ENCODE results near the gene NENF.

- TF ChIP-seq, protein P1, sequence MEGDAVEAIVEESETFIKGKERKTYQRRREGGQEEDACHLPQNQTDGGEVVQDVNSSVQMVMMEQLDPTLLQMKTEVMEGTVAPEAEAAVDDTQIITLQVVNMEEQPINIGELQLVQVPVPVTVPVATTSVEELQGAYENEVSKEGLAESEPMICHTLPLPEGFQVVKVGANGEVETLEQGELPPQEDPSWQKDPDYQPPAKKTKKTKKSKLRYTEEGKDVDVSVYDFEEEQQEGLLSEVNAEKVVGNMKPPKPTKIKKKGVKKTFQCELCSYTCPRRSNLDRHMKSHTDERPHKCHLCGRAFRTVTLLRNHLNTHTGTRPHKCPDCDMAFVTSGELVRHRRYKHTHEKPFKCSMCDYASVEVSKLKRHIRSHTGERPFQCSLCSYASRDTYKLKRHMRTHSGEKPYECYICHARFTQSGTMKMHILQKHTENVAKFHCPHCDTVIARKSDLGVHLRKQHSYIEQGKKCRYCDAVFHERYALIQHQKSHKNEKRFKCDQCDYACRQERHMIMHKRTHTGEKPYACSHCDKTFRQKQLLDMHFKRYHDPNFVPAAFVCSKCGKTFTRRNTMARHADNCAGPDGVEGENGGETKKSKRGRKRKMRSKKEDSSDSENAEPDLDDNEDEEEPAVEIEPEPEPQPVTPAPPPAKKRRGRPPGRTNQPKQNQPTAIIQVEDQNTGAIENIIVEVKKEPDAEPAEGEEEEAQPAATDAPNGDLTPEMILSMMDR (conservative IDR thresholded peaks at IDR 0.05), result no peak
- no peak for TF ChIP-seq ZFX (IDR thresholded peaks at IDR 0.05)
These were observed 46.5 kb downstream of the NENF start for GRCh38 chr1:212479188-212479587.
